IPS DF 6.9 (cell line): Measurements from ENCODE around the gene WWTR1.

Source experiments
- DNase-seq: peaks from one replicate; pipeline ENCODE4 v3.0.0-alpha.2; 2013; ENCODE audit warnings: low read depth, low spot score
- H3K27ac ChIP-seq: one replicate; pipeline ENCODE4 v1.5.1; 2013; ENCODE audit warnings: low read length, control low read depth
- H3K27me3 ChIP-seq: 2 replicates; pipeline ENCODE4 v1.6.1; 2013; ENCODE audit warnings: mild to moderate bottlenecking, low read length; ENCODE audit not compliant: control insufficient read depth, insufficient read depth
- H3K36me3 ChIP-seq: 2 replicates; pipeline ENCODE4 v1.6.1; 2013; ENCODE audit warnings: low read length; ENCODE audit not compliant: control insufficient read depth, insufficient read depth
- H3K4me1 ChIP-seq: 2 replicates; pipeline ENCODE4 v1.6.1; 2013; ENCODE audit warnings: low read length; ENCODE audit not compliant: control insufficient read depth, insufficient read depth
- H3K4me3 ChIP-seq: 2 replicates; pipeline ENCODE4 v1.5.1; 2013; ENCODE audit warnings: mild to moderate bottlenecking, low read length
- H3K9me3 ChIP-seq: 2 replicates; pipeline ENCODE4 v1.6.1; 2013; ENCODE audit warnings: low read length, inconsistent platforms; ENCODE audit not compliant: control insufficient read depth, insufficient read depth
- WGBS: extraction: QIAGEN DNeasy Blood & Tissue Kit; methylation state at CpG from one replicate; pipeline ENCODE4 v1.1.7; 2013; ENCODE audit warnings: mixed read lengths, missing lambda C conversion rate; ENCODE audit not compliant: insufficient read length, insufficient coverage; 5-methylcytosine and 5-hydroxymethylcytosine counted together

Gene WWTR1

GRCh38 chr3:149473357-149474249 lies 184.2 kb downstream of the WWTR1 start:
- Histone ChIP-seq H3K9me3 (no peaks in the 10 kb centered on the region), H3K4me3 (no peak overlapping the region), H3K36me3 (no peaks in the 10 kb centered on the region), H3K4me1 (no peaks in the 10 kb centered on the region), H3K27me3 (no peaks in the 10 kb centered on the region), H3K27ac (no peak overlapping the region)
- DNase-seq, result no peak
- no CpG with 5 or more reads among the region's 7 CpGs for WGBS

- Histone ChIP-seq H3K4me3 (no peak overlapping the region), H3K9me3 (no peaks in the 10 kb centered on the region), H3K27me3 (no peaks in the 10 kb centered on the region), H3K27ac (no peak overlapping the region), H3K36me3 (no peaks in the 10 kb centered on the region), H3K4me1 (no peaks in the 10 kb centered on the region)
- DNase-seq, result no peak
- WGBS, result no CpG with 5 or more reads among the region's 2 CpGs
These were observed 185.6 kb downstream of the WWTR1 start for GRCh38 chr3:149472030-149472797.

DNA sequence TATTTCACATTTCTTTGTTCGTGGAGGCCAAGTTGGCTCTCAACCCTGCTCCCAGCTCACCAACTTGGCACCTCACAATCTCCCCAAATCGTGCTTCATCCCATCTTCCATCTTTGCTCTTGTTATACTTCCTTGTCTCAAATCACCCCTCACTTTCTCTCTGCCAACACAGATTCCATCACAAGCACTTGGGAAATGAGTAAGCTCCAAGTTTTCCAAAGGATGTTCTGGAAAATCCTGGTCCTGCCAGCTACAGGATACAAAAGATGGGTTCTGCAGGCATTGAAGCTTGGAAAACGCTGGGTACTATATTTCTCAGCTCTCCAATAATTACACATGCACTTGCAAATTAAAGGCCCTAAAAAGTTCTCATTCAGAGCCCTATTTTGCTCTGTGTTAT lies 187.4 kb downstream of the WWTR1 start:
- Histone ChIP-seq H3K4me1 (peaks cover 3% of the 10 kb centered on the region; the same call in 1 of the 2 replicates), H3K36me3 (no peaks in the 10 kb centered on the region)
- DNase-seq, result no peak

DNA sequence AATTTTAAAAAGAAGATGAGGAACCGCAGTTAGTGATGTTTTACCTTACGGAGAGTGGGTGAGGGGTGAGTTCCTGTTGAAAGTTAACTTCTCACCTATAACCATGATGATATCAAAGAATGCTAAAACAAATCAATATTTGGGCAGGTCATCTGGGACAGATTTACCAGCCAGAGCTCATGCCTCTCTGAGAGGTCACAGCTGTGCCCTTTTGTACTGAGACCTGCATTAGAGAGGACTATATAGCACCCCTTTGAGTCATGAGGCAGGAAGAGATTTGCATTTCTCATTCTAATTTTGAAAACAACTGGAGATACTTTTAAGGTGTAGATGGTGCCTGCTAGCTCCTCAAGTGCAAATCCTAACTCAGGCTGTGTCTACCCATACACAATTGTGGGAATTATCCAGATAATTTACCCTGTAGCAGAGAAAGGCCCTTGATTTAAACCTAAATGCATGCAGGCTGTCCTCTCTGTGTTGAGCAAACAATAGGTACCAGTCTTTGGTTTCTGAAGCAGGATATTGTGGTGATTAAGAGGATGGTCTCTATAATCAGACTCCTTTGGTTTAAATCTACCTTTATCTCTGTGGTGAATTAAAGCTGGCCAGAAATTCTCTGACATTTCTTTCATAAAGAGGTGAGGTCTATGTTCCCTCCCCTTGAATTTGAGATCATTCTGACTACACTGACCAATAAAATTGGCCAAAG lies 189.2 kb downstream of the WWTR1 start:
- Histone ChIP-seq H3K4me3 (no peak overlapping the region), H3K36me3 (no peaks in the 10 kb centered on the region), H3K27me3 (no peaks in the 10 kb centered on the region), H3K27ac (no peak overlapping the region), H3K4me1 (peaks cover 3% of the 10 kb centered on the region; the same call in 1 of the 2 replicates), H3K9me3 (no peaks in the 10 kb centered on the region)
- no CpG with 5 or more reads among the region's 2 CpGs for WGBS
- no peak for DNase-seq

More for the DNA sequence above, 187.4 kb downstream of the WWTR1 start:
- Histone ChIP-seq H3K27me3 (no peaks in the 10 kb centered on the region), H3K4me3 (no peak overlapping the region), H3K27ac (no peak overlapping the region), H3K9me3 (no peaks in the 10 kb centered on the region)
- WGBS, result no CpG with 5 or more reads among the region's 3 CpGs
